ENCODE results near the gene P4HA1.

P4HA1 gene

DNA sequence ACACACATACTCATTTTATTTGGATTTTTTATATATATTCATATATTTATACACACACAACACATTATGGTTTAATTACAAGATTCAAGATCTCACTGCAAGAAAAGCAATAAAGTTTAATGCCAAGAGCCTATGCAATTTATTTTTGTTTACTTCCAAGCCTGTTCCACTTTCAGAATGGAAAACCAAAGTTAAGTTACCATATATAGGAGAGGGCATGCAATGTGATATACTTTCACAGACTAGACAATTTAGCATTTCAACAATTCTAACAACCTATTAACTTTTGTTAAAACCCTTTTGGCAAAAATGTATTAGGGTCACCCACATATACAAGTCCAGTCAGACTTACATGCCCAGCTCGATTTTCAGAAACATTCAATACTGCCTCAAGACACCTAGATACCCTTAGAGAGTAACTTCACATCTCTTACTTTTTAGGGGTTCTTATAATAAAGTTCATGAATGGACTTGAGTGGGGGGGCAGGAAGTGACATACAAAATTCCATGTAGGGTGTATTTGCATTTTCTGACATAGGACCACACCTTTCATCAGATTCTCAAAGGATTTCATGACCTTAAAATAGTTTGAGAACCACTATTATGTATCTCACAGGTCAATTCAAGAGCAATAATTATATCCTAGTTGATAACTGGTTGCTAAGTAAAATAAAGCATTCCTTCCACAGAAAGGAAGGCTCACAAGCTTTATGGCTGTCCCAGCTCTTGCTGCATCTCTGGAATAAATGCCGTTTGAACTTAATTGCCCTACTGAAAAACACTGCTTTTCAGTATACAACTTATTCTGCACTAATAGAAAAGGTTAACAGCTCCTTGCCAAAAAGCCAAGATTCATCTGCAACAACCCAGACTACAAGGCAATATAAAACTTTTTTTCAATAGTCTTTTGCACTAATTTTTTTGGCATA lies 2.5 kb downstream of the P4HA1 start:
- DNase-seq, result no peak

GRCh38 chr10:73092830-73093229 lies 3.8 kb downstream of the P4HA1 start:
- DNase-seq, result no peak

- DNase-seq, result no peak
Observed at GRCh38 chr10:73088304-73088703, 8.4 kb downstream of the P4HA1 start.

DNA sequence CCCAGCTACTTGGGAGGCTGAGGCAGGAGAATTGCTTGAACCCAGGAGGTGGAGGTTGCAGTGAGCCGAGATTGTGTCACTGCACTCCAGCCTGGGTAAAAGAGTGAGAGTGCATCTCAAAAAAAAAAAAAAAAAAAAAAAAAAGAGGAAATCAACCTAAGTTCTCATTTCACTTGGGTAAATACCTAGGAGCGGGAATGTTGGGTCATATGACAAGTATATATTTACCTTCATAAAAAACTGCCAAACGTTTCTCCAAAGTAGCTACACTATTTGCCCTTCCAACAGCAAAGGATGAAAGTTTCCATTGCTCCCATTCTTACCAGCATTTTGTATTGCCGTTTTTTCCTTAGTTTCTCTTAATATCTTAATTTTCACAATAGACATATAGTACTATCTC lies 9.8 kb downstream of the P4HA1 start:
- DNase-seq, result no peak

- DNase-seq, result no peak
Observed at GRCh38 chr10:73084209-73084608, 12.5 kb downstream of the P4HA1 start.

DNA sequence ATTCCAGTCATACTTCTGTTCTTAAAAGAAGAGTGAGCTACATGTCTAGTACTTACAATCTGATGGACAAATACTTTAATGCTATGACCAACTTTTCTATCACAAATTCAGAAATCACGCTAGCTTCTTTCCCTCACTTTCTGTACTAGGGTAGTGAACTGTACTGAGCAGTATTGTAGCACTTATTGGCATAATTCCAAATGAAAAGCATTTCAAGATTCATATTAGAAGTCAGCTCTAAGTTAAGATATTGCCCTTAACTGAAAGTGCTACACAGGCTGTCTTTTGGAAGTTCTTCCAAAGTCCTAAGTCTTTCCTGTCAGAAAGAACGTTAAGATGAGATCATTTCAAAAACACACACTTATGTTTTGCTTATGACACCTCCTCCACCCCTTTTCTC lies 13.4 kb downstream of the P4HA1 start:
- DNase-seq, result no peak

GRCh38 chr10:73079779-73080541 lies 16.7 kb downstream of the P4HA1 start:
- no peak for DNase-seq

GRCh38 chr10:73076360-73077183 lies 20.1 kb downstream of the P4HA1 start:
- no peak for DNase-seq

- no peak for DNase-seq
Observed at GRCh38 chr10:73075829-73076228, 20.8 kb downstream of the P4HA1 start.

GRCh38 chr10:73073627-73074026 lies 23.0 kb downstream of the P4HA1 start:
- DNase-seq, result no peak

GRCh38 chr10:73065441-73065840 lies 31.2 kb downstream of the P4HA1 start:
- no peak for DNase-seq

DNA sequence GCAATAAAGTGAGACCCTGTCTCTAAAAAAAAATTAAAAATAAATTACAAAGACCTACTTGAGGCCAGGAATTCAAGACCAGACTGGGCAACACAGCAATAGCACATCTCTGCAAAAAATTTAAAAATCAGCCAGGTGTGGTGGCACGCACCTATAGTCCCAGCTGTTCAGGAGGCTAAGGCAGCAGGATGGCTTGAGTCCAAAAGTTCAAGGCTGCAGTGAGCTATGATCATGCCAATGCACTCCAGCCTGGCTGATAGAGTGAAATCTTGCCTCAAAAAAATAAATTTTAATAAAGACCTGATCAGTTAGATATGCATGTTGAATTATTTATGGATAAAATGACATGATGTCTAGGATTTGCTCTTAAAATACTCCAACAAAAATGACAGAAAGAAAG lies 34.9 kb downstream of the P4HA1 start:
- DNase-seq, result no peak

DNA sequence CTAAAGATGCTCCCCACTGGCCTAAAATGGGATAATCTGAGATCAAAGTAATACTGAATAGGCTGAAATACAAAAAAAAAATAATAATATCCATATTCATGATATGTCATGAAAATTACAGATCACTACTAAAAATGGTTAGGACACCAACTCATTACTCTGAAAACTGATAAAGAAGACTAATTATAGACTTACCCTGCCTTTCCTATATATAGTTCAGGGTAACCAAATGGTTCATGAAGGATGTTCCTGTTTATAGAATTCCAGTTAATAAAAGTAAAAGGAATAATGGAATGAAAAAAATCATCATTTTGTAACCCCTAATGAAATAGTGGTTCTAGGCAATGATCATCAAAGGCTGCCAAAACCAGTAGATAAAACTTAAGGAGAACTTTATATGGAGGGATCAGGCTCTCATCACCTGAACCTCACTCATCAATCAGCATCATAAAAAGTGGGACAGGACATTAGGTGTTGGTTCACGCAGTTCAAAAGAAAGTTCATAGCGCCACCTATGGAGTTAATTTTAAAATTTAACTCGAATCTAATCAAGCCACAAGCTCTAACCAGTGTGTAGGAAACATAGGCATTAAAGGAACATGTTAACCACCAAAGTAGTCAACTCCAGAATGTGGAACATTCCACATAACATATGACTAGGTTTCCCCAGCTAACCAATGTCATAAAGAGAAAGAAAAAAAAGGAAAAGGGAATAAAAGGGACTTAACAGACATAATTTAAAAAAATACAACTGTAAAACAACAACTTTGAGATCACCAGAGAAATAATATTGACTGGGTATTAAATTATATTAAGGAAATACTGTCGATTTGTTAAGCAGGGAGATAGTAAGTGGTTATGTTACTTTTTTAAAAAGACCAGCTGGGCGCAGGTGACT lies 35.7 kb downstream of the P4HA1 start:
- DNase-seq, result peak; percentile 75

DNA sequence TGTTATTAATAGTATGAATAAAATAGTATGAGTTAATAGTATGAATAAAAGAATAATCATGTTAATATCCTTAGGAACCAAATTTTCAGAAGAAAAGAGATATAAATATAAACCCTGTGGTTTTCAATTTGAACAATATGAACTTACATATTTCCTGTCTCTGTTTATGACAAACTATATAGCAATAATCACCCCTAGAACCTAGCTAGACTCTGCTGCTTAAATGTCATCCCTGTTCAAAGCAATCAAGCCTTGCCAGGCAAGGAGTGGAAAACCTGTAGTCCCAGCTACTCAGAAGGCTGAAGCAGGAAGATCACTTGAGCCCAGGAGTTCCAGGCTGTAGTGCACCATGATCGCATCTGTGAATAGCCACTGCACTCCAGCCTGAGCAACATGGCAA lies 36.5 kb downstream of the P4HA1 start:
- DNase-seq, result no peak

GRCh38 chr10:73058057-73058591 lies 38.5 kb downstream of the P4HA1 start:
- DNase-seq, result no peak

DNA sequence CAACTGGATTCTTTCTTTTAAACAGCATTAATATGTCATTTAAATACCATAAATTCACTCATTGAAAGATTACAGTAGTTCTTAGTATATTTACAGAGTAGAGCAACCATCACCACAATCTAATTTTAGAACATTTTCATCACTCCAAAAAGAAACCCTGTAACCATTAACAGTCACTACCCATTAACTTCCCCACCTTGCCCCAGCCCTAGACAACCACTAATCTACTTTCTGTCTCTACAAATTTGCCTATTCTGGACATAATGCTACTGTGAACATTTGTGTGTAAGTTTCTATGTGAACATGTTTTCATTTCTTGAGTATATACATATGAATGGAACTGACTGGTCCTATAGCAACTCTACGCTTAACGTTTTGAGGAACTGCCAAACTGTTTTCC lies 42.4 kb downstream of the P4HA1 start:
- DNase-seq, result no peak

DNA sequence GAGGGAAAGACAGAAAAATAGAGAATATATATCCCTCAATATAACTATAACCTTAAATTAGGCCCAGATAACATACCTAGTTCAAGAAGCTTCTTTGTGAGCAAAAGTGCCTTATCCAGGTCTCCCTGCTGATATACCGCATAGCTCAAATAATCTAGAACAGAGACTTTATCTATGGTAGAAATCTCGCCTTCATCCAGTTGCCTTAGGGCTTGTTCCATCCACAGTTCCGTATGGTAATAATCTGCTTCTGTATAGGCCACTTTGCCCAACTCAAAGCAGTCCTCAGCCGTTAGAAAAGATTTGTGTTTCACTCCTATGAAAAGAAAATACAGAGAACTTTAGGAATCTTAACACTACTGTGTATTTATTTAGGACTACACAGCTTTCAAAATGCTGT lies 43.4 kb downstream of the P4HA1 start:
- DNase-seq, result no peak

DNA sequence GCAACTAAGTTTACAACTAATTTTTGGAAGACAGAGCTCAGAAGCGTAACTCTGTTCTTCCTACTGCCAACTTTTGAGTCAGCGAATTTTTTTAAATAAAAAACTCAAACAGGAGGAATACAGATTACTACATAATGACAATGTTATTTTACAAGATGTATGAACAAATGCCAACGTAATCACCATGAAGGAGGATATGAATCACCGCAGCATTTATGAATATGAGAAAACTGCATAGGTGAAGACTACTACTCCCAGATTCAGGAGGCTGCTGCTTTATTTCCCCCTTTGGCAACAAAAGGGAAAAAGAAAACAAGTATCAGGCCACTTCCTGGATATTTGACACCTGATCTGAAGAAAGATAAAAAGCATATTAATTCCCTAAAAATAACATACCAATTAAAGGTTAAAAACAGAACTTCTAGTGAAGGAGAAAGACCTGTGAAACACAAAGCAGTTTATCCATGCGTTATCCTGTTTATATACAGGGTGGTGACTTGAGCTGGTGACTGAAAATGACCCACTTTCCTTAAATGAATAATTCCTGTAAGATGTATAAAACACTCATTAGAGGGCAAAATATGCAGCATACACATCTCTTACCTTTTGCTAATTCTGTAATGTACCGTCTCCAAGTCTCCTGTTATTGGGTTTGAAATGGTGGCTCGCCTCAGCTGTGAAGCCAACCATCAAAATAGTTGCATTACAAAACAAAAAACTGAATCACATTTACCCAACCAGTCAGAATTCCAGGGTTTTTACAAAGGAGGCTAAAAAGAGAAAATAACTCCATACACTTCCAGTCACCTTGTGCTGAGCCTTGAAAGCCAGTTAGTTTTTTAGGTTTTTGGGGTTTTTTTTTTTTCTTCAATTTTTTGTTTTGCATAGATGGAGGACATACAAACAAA lies 52.0 kb downstream of the P4HA1 start:
- no peak for DNase-seq

DNA sequence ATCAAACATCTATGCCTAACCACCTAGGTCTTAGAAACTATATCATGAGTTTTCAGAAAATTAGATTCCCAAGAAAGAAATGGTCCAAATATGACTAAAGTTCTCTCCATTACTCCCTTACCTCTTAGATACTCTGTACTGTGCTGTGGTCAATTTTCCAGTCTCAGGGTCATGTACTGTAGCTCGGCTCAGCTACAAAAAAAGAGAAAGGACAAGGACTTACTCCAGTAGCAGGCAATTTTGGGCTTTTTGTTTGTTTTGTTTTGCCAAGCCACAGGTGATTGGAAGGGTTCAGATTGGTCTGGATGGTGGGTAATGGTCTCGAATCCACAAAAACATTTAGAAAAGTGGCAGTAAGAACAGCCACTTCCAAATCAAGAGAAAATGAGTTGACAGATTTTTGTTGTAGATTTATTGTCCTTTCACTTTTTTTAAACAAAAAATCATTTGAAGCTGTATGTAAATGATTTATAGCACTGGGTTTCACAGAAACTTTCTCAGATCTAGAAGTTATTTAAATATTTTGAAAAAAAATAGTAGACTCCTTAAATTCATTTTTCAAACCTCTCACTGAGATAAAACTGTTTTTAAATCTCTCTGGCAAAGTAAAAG lies 52.8 kb downstream of the P4HA1 start:
- DNase-seq, result no peak

DNA sequence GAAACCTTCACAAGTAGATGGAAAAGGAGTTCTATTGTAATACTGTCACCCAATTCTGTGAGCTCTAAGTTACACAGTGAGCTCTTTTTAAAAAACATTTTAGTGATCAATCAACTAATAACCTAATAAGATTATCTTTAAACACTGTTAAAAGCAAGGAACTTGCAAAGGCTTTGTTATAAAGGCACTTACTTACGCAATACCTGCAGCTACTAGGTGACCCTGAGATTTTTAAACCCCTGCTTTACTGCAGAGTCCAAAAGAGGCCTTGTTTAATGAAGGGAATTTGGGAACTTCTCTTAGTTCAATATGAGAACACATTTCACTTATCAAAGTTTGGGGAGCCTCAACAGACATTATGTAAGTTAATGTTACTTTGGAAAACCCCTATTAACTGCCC lies 53.3 kb downstream of the P4HA1 start:
- DNase-seq, result no peak
